NK-92 treated with Interleukin-12 subunit alpha and Interleukin-12 subunit beta, amount 100 ng/mL, for 24 hours (cell line): Measurements from ENCODE around the gene AMBRA1.
"Not testable (repeated sequence)": the region's sequence is repeated elsewhere in the genome, so short reads cannot be mapped to it uniquely, and the experiment has no call there.

Source experiments
- DNase-seq: peaks from one replicate; lab custom pipeline; 2025; lab: John Stamatoyannopoulos, UW

AMBRA1 gene

DNA sequence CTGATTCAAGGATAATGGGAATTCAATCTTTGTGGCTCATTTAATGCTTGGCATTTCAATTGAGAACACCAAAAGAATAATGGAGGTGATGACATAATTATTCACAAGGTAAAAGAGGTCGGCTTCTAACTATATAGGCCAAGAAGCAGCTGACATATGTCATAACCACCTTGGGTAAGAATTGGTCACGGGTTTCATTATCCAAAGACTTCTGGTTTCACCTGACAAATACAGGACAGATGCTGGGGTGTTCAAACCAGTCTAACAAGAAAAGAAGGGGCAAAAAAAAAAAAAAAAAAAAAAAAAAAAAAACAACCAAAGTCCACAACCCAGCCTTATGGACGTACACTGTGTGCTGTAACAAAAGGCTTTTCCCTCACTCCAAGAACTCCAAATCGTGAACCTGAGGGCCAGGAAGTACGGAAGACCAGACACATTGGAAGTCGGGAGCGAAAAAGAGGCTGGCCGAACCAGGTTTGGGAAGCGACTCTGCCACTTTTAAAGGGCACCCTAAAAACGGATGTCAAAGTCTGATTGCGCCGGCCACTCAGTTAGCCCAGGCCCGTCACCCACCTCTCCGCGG is 22.8 kb upstream of the AMBRA1 start:
- no peak for DNase-seq

DNA sequence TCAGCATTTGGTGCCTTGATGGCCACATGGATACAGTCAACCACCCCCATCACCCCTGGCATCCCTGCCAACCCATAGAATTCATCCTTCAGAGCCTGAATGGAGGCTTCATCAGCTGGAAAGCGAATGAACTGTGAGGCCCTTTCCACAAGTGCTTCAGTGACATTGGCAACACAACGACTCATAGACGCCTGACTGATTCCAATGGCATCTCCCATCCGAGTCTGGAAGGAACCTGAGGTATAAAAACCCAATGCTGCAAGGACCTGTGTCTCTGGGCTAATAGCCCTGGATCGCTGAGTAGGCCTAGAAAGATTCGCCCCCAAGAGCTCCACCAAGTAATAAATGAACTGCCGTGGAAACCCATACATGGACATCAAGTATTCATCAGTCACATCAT is 21.9 kb upstream of the AMBRA1 start:
- DNase-seq: no peak

DNA sequence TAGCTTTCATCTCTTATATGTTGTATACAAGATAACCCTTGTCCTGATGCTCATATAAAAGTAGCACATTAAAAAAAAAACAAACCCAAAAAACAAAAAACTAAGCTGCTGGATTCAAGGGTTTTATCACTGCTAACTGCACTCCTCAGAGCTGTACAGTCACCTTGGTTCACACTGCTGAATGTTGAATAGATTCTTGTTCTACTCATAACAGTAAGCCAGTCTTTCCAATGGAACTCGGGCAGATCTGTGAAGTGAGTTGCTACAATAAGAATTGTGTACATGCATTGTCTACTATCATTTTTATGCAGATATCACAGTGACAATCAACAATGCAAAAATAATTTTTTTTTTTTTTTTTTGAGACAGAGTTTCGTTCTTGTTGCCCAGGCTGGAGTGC is 18.5 kb upstream of the AMBRA1 start:
- no peak for DNase-seq

DNA sequence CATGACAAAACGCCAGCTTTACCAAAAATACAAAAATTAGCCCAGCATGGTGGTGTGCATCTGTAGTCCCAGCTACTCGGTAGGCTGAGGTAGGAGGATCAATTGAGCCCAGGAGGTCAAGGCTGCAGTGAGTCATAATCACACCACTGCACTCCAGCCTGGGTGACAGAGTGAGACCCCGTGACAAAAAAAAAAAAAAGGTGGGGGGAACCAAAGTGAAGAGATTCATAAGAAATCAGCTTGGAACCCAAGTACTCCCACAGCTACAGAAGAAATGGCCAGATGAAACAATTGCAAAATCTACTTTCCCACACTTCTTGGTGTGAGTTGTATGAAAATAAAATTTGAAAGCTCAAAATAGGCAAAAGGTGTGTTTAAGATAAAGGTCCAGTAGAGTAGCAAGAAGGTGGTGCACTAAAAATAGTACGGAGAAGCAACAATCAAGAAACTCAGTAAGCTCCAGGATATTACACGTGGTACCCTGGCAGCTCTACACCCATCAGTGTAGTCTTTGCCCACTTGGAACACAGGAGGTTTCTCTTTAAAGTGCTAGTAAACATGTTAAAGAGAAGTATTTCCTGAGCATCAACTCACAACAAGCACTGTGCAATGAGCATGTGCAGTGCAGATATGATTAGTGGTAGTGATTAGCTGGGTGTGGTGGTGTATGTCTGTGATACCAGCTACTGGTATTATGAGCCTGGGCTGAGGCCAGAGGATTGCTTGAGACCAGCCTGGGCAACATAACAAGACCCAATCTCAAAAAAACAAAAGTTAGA is 17.9 kb upstream of the AMBRA1 start:
- peak; percentile 14 for DNase-seq

- DNase-seq: no peak
Measured at GRCh38 chr11:46609386-46609785, 15.6 kb upstream of the AMBRA1 start.

DNA sequence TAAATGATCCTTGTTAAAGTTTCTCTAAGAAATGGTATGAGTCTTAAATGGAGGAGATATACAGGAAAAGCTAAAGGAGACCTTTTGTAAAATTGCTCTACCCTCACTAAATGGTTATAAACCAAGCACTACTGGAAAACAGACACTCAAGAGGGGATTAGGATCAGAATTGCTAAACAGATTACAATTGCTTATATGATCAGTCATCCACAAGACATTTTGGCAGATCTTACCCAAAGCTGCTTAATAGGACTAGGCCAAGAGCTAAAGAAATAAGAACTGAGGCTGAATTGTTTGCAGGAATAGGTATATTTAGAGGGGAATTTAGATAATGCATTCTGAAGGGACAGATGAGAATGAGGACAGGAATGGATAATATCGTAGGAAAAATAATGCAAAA is 13.7 kb upstream of the AMBRA1 start:
- DNase-seq: no peak

DNA sequence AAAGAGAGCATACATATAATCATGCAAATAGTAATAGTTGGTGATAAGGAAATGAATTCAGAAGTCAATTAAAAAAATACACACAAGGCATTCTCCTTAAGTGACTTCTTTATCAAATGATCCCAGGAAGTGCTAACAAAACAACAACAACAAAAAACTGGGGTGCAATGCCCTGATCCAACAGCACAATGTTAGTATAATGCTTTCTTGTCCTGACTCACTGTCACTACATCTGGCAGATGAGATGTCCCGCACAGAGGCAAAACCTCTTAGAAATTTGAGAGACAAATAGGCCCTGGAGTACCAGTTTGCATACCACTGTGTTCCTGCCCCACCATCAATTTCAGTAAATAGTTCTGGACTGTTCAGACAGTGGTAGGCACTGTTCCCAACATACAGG is 11.0 kb upstream of the AMBRA1 start:
- DNase-seq: no peak

DNA sequence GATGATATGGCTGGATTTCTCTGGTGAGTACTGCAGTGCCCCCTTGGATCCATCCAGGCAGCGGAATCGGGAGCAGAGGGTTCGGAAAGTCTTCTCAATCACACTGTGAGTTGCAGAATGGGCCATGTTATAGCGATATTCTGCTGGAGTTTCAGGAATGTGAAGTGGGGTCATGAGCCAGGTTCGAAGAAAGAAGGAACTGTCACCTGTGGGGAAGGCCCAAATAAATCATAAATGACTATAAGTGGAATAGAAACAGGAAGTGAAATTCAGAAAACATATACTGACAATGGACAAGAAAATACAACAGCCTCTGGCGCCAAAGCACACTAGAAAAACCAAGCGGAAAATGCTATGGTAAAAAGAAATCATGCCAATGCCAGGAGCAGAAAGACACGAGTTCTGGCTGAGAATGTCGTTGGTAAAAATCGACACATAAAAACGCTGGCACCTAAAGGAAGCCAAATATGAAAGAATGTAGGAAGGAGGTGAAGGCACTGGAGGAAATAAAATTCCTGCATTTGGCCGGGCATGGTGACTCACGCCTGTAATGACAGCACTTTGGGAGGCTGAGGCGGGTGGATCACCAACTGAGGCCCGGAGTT is 10.0 kb upstream of the AMBRA1 start:
- no peak for DNase-seq

- DNase-seq: no peak
Measured at GRCh38 chr11:46601129-46601528, 7.3 kb upstream of the AMBRA1 start.

DNA sequence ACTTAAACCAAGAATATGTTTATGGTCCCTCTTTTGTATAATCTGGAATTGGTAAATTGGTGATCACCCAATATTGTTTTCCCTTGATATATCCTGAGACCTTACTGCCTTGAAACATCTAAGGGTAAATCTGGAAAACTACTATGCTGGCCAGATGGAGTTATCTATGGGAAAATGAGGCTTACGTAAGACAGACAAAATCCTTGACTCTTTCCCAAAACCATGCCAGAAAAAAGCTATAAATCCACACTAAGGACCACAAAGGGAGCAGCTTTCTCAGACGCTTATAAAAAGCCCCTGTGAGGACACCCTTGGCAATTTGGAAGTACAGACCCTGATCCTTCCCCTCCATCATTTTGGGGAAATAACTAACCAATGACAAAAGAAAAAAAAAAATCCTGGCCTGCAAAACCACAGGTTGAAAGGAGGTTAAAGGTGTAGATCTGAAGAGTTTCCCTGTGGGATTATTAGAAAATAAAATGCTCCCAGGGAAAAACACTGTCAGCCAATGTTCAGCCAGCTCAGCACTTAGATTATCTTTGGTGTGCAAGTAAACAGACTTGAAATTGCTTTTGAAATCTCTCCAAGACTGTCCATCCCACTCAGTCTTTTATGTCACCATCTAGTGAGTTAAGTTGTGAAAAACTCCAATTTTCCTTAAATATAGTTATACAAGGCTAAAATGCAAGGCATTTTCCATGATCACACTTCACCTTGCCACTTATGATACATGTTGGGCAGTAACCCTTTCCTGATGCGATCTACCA is 6.6 kb upstream of the AMBRA1 start:
- DNase-seq: no peak

DNA sequence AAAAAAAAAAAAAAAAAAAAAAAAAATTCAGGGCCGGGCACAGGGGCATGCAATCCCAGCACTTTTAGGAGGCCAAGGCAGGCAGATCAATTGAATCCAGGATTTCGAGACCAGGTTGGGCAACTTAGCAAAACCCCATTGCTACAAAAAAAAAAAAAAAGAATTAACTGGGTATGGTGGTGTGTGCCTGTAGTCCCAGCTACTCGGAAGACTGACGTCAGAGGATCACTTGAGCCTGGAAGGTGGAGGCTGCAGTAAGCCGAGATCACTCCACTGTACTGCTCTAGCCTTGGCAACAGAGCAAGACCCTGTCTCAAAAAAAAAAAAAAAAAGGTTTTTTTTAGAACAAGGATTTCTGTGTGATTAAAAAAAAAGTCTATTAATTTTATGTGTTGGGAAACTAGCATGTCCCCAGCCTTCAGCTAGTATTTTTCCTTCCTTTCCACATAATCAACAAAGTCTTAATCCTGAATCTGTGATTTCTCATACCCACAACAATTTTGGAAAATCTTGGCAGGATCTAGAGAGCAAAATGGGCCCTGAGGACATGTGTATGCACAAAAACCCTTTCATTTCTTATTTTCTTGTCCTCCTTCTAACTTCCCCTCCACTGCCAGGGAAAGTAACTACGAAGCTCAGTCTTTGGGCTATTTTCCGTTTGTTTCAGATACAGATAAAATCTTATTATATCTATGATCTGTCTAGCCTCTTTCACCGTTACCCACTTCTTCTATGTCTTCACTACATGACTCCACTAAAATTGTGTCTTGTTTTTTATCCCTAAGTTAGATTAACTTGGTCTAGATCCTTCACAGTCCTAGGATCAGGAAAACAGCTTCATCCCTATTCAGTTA is 5.7 kb upstream of the AMBRA1 start:
- no peak for DNase-seq

- DNase-seq: no peak
Measured at GRCh38 chr11:46597609-46598219, 3.9 kb upstream of the AMBRA1 start.

DNA sequence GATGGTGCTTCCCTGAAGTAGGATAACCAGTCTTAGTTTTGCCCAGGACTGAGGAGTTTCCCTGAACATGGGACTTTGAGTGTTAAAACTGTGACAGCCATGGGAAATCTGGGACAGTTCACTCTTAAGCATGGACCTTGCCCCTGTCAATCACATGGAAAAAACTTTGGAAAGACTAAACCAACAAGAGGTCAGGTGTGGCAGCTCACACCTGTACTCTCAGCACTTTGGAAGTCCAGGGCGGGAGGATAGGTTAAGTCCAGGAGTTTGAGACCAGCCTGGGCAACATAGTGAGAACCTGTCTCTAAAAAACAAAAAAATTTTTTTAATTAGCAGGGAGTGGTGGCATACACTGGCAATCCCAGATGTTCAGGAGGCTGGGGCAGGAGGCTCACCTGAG is 3.3 kb upstream of the AMBRA1 start:
- DNase-seq: no peak

GRCh38 chr11:46594785-46595184 is 962 bp upstream of the AMBRA1 start:
- no peak for DNase-seq

- no peak for DNase-seq
Measured at GRCh38 chr11:46594374-46594700, 514 bp upstream of the AMBRA1 start.

GRCh38 chr11:46590740-46591605 is 2.9 kb downstream of the AMBRA1 start:
- no peak for DNase-seq

DNA sequence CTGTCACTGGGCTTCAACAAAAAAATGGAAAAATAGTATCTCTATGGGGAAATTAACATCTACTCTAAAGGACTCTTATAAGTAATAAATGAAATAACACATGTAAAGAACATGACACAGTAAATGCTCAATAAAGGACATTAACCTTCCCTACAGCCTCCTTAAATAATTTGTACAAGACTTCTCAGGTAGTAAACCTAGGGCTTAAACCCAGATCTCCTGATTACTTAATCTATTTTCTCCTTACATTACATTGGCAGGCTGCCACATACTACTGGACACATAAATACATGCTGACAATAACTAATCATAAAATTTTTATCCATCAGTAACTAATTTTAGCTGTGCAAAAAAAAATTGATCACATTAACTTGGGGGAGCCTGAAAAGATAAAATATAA is 4.9 kb downstream of the AMBRA1 start:
- DNase-seq: no peak

GRCh38 chr11:46588131-46588530 is 5.7 kb downstream of the AMBRA1 start:
- DNase-seq: no peak

- DNase-seq: not testable (repeated sequence)
Measured at GRCh38 chr11:46583513-46583912, 10.3 kb downstream of the AMBRA1 start.

- no peak for DNase-seq
Measured at GRCh38 chr11:46582588-46582987, 11.2 kb downstream of the AMBRA1 start.

GRCh38 chr11:46577058-46577457 is 16.8 kb downstream of the AMBRA1 start:
- DNase-seq: no peak
